Suprapubic skin (tissue), 4 donors: ENCODE results near the gene ANKRD6.

Experiments used
- CTCF ChIP-seq, 2 donors: fragments of 200-600 bp in 1 of 2; fragments of 450-650 bp in 1 of 2; sonication (generic) in 1 of 2; IDR thresholded peaks; one replicate each; pipeline ENCODE4 v1.5.1; 2016 to 2019; ENCODE audit warnings: antibody characterized with exemption in 2 of 2, mild to moderate bottlenecking in 1 of 2, moderate library complexity in 1 of 2
- POLR2A ChIP-seq, 2 donors: fragments of 450-650 bp; IDR thresholded peaks; one replicate each; pipeline ENCODE4 v1.6.1; 2017; ENCODE audit warnings: antibody characterized with exemption in 2 of 2, mild to moderate bottlenecking in 2 of 2, moderate library complexity in 2 of 2
- POLR2AphosphoS5 ChIP-seq, 3 donors: sonication (generic); formaldehyde crosslinking; IDR thresholded peaks; one replicate each; pipeline ENCODE4 v1.6.1; 2017; ENCODE audit warnings: antibody characterized with exemption in 3 of 3

DNA sequence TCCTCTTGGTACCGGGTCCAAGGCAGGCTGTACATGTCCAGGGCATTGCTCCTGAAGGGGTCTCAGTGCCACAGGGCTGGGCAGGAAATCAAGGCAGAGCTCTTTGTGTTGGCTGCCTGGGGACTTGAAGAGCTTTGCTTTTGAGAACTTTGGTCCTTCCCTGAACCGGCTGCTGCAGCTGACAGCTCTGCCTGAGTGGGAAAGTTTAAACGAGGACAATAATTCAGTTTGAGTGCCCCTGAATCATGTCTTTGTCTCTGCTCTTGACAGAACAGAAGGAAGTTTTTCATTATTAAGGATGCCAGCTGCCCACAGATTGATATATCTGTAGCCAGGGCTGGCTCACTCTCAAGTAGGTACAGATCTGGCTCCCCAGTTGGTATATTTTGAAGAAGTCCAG, 56.1 kb downstream of the ANKRD6 start:
- TF ChIP-seq POLR2A (IDR thresholded peaks at IDR 0.05) (no peak), CTCF (IDR thresholded peaks at IDR 0.05) (no peak), POLR2AphosphoS5 (IDR thresholded peaks at IDR 0.05) (no peak)
